ENCODE results near the gene TRIM41. TPM values are rescaled to one million over a fixed set of nuclear protein-coding genes. Genes with fewer than 3 reads are reported as not detected.

The TRIM41 gene
- total and polyA plus RNA-seq, 2 experiments from 2014 or later = 6.2 to 8.7 TPM

DNA sequence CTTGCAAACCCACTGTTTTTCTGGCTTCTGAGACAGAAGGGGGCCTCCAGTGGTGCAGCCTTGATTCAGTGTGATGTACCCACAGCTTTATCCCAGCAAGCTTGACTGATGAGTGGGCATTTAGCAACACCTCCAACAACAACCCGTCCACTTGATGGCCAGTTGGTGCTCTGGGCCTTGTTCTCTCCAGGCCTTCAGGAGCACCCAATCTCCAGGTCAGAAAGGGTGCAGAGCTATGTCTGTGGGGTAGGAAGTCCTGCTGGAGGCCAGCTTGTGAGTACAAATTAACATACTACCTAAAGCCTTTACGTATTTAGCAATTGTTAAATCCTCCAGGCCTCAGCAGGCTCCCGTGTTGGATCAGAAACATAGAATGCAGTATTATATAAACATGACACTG, 48.0 kb downstream of the TRIM41 start:
- H3K36me3 ChIP-seq (ENCODE audit: insufficient read depth) = no peaks in the 10 kb centered on the region
- no peaks in the 10 kb centered on the region for H3K9me2 ChIP-seq (ENCODE audit: insufficient read depth)
- no peaks in the 10 kb centered on the region for H3K27me3 ChIP-seq (ENCODE audit: insufficient read depth)
- H3K27me3 Mint-ChIP-seq (ENCODE audit: insufficient read depth, low read depth, poor library complexity) = peaks cover 9% of the 10 kb centered on the region
- peaks cover 17% of the 10 kb centered on the region for H3K4me1 Mint-ChIP-seq
- no peaks in the 10 kb centered on the region; the same call in 2 of the 3 replicates for H3K36me3 Mint-ChIP-seq (ENCODE audit: low read depth)
- no peak overlapping the region for H3K4me3 Mint-ChIP-seq
- H2AFZ ChIP-seq = no peak overlapping the region
- H3K27ac Mint-ChIP-seq = no peak overlapping the region
- no peak overlapping the region; the same call in 1 of the 2 replicates for H3K27ac ChIP-seq (ENCODE audit: low read depth)
- DNase-seq (ENCODE audit: low spot score) = no peak
- no peak for ATAC-seq
- H3K4me3 ChIP-seq = no peak overlapping the region
- no peak for TF ChIP-seq JUNB (IDR thresholded peaks at IDR 0.05; ENCODE audit: unreplicated experiment)
- TF ChIP-seq, protein P1, sequence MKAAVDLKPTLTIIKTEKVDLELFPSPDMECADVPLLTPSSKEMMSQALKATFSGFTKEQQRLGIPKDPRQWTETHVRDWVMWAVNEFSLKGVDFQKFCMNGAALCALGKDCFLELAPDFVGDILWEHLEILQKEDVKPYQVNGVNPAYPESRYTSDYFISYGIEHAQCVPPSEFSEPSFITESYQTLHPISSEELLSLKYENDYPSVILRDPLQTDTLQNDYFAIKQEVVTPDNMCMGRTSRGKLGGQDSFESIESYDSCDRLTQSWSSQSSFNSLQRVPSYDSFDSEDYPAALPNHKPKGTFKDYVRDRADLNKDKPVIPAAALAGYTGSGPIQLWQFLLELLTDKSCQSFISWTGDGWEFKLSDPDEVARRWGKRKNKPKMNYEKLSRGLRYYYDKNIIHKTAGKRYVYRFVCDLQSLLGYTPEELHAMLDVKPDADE (IDR thresholded peaks at IDR 0.05) = no peak
- no peak for TF ChIP-seq STAT1 (IDR thresholded peaks at IDR 0.05; ENCODE audit: unreplicated experiment)
- TF ChIP-seq NANOG (IDR thresholded peaks at IDR 0.05; ENCODE audit: borderline replicate concordance) = no peak
- TF ChIP-seq EZH2phosphoT487 (IDR thresholded peaks at IDR 0.05; ENCODE audit: unreplicated experiment) = no peak
- TF ChIP-seq, protein P2, sequence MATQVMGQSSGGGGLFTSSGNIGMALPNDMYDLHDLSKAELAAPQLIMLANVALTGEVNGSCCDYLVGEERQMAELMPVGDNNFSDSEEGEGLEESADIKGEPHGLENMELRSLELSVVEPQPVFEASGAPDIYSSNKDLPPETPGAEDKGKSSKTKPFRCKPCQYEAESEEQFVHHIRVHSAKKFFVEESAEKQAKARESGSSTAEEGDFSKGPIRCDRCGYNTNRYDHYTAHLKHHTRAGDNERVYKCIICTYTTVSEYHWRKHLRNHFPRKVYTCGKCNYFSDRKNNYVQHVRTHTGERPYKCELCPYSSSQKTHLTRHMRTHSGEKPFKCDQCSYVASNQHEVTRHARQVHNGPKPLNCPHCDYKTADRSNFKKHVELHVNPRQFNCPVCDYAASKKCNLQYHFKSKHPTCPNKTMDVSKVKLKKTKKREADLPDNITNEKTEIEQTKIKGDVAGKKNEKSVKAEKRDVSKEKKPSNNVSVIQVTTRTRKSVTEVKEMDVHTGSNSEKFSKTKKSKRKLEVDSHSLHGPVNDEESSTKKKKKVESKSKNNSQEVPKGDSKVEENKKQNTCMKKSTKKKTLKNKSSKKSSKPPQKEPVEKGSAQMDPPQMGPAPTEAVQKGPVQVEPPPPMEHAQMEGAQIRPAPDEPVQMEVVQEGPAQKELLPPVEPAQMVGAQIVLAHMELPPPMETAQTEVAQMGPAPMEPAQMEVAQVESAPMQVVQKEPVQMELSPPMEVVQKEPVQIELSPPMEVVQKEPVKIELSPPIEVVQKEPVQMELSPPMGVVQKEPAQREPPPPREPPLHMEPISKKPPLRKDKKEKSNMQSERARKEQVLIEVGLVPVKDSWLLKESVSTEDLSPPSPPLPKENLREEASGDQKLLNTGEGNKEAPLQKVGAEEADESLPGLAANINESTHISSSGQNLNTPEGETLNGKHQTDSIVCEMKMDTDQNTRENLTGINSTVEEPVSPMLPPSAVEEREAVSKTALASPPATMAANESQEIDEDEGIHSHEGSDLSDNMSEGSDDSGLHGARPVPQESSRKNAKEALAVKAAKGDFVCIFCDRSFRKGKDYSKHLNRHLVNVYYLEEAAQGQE (IDR thresholded peaks at IDR 0.05; ENCODE audit: unreplicated experiment) = no peak
- TF ChIP-seq, protein P3, sequence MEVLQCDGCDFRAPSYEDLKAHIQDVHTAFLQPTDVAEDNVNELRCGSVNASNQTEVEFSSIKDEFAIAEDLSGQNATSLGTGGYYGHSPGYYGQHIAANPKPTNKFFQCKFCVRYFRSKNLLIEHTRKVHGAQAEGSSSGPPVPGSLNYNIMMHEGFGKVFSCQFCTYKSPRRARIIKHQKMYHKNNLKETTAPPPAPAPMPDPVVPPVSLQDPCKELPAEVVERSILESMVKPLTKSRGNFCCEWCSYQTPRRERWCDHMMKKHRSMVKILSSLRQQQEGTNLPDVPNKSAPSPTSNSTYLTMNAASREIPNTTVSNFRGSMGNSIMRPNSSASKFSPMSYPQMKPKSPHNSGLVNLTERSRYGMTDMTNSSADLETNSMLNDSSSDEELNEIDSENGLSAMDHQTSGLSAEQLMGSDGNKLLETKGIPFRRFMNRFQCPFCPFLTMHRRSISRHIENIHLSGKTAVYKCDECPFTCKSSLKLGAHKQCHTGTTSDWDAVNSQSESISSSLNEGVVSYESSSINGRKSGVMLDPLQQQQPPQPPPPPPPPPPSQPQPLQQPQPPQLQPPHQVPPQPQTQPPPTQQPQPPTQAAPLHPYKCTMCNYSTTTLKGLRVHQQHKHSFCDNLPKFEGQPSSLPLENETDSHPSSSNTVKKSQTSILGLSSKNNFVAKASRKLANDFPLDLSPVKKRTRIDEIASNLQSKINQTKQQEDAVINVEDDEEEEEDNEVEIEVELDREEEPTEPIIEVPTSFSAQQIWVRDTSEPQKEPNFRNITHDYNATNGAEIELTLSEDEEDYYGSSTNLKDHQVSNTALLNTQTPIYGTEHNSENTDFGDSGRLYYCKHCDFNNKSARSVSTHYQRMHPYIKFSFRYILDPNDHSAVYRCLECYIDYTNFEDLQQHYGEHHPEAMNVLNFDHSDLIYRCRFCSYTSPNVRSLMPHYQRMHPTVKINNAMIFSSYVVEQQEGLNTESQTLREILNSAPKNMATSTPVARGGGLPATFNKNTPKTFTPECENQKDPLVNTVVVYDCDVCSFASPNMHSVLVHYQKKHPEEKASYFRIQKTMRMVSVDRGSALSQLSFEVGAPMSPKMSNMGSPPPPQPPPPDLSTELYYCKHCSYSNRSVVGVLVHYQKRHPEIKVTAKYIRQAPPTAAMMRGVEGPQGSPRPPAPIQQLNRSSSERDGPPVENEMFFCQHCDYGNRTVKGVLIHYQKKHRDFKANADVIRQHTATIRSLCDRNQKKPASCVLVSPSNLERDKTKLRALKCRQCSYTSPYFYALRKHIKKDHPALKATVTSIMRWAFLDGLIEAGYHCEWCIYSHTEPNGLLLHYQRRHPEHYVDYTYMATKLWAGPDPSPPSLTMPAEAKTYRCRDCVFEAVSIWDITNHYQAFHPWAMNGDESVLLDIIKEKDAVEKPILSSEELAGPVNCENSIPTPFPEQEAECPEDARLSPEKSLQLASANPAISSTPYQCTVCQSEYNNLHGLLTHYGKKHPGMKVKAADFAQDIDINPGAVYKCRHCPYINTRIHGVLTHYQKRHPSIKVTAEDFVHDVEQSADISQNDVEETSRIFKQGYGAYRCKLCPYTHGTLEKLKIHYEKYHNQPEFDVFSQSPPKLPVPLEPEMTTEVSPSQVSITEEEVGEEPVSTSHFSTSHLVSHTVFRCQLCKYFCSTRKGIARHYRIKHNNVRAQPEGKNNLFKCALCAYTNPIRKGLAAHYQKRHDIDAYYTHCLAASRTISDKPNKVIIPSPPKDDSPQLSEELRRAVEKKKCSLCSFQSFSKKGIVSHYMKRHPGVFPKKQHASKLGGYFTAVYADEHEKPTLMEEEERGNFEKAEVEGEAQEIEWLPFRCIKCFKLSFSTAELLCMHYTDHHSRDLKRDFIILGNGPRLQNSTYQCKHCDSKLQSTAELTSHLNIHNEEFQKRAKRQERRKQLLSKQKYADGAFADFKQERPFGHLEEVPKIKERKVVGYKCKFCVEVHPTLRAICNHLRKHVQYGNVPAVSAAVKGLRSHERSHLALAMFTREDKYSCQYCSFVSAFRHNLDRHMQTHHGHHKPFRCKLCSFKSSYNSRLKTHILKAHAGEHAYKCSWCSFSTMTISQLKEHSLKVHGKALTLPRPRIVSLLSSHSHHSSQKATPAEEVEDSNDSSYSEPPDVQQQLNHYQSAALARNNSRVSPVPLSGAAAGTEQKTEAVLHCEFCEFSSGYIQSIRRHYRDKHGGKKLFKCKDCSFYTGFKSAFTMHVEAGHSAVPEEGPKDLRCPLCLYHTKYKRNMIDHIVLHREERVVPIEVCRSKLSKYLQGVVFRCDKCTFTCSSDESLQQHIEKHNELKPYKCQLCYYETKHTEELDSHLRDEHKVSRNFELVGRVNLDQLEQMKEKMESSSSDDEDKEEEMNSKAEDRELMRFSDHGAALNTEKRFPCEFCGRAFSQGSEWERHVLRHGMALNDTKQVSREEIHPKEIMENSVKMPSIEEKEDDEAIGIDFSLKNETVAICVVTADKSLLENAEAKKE (CRISPR knock-in tag; IDR thresholded peaks at IDR 0.05) = no peak
- no peak for TF ChIP-seq EZH2 (IDR thresholded peaks at IDR 0.05; ENCODE audit: low read depth, unreplicated experiment)
- TF ChIP-seq, protein P4, sequence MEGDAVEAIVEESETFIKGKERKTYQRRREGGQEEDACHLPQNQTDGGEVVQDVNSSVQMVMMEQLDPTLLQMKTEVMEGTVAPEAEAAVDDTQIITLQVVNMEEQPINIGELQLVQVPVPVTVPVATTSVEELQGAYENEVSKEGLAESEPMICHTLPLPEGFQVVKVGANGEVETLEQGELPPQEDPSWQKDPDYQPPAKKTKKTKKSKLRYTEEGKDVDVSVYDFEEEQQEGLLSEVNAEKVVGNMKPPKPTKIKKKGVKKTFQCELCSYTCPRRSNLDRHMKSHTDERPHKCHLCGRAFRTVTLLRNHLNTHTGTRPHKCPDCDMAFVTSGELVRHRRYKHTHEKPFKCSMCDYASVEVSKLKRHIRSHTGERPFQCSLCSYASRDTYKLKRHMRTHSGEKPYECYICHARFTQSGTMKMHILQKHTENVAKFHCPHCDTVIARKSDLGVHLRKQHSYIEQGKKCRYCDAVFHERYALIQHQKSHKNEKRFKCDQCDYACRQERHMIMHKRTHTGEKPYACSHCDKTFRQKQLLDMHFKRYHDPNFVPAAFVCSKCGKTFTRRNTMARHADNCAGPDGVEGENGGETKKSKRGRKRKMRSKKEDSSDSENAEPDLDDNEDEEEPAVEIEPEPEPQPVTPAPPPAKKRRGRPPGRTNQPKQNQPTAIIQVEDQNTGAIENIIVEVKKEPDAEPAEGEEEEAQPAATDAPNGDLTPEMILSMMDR (conservative IDR thresholded peaks at IDR 0.05; ENCODE audit: low read depth in 2 of 2) = no peak
- TF ChIP-seq POLR2AphosphoS5 (IDR thresholded peaks at IDR 0.05; ENCODE audit: low read depth) = no peak
- TF ChIP-seq ZNF114 (CRISPR knock-in tag; IDR thresholded peaks at IDR 0.05) = no peak
- TF ChIP-seq CREB1 (CRISPR knock-in tag; IDR thresholded peaks at IDR 0.05; ENCODE audit: low read depth) = no peak
- no peak for TF ChIP-seq ZNF331 (CRISPR knock-in tag; IDR thresholded peaks at IDR 0.05; ENCODE audit: low read depth)
- peaks cover 19% of the 10 kb centered on the region for H3K4me1 ChIP-seq (ENCODE audit: insufficient read depth)
- H3K9me3 Mint-ChIP-seq = no peaks in the 10 kb centered on the region; the same call in 2 of the 3 replicates
- no peaks in the 10 kb centered on the region for H4K20me1 ChIP-seq (replicated peaks; ENCODE audit: insufficient read depth)
- no peak overlapping the region for H3K4me2 ChIP-seq
- 0 out of 2 replicates have a peak, but pooled peaks cover 3% of the 10 kb centered on the region for H3F3A ChIP-seq (replicated peaks; ENCODE audit: low read depth)
- H3K79me2 ChIP-seq (replicated peaks; ENCODE audit: insufficient read depth) = no peaks in the 10 kb centered on the region; the same call in 1 of the 2 replicates

Data from GM23338 (cell line).